GM20000 (cell line): ENCODE data around the gene LZTS3.
"Not testable (repeated sequence)": the region's sequence is repeated elsewhere in the genome, so short reads cannot be mapped to it uniquely, and the experiment has no call there.

Experiments
- DNase-seq: peaks from one replicate; pipeline ENCODE4 v3.0.0; 2012; ENCODE audit warnings: low spot score
- CTCF ChIP-seq: IDR thresholded peaks from 2 replicates; pipeline ENCODE4 v1.5.1; 2012; ENCODE audit warnings: mild to moderate bottlenecking, control low read depth; ENCODE audit errors: extremely low read depth, missing control alignments

LZTS3 gene

GRCh38 chr20:3123542-3123941 is 49.8 kb downstream of the LZTS3 start:
- no peak for DNase-seq
- TF ChIP-seq CTCF = no peak

- no peak for TF ChIP-seq CTCF
- no peak for DNase-seq
These were observed 51.3 kb downstream of the LZTS3 start for GRCh38 chr20:3121955-3122610.

- DNase-seq = no peak
- TF ChIP-seq CTCF = no peak
These were observed 52.0 kb downstream of the LZTS3 start for GRCh38 chr20:3121271-3121911.

GRCh38 chr20:3119044-3119443 is 54.3 kb downstream of the LZTS3 start:
- DNase-seq = no peak
- TF ChIP-seq CTCF = no peak

- TF ChIP-seq CTCF = peak; percentile 33
- DNase-seq = not testable (repeated sequence)
These were observed 55.4 kb downstream of the LZTS3 start for GRCh38 chr20:3117839-3118379.

- DNase-seq = no peak
- no peak for TF ChIP-seq CTCF
These were observed 57.0 kb downstream of the LZTS3 start for GRCh38 chr20:3116341-3116740.
